H9 (cell line): ENCODE data around the gene CNN3. TPM values are rescaled to one million over a fixed set of nuclear protein-coding genes. Genes with fewer than 3 reads are reported as not detected.

Experiments used
- DNase-seq: peaks from one replicate; pipeline ENCODE4 v3.0.0-alpha.2; 2017
- H2AFZ ChIP-seq: one replicate; pipeline ENCODE4 v1.6.1; 2013; ENCODE audit warnings: mild to moderate bottlenecking, low read length, control low read depth, moderate library complexity
- H2AK5ac ChIP-seq: 2 replicates; pipeline ENCODE4 v1.6.1; 2013; ENCODE audit warnings: low read length, control low read depth, mixed read lengths; ENCODE audit not compliant: insufficient read length
- H2BK120ac ChIP-seq: one replicate; pipeline ENCODE4 v1.6.1; 2013; ENCODE audit warnings: low read depth, mild to moderate bottlenecking, low read length, control low read depth, inconsistent platforms; ENCODE audit not compliant: poor library complexity, severe bottlenecking
- H2BK12ac ChIP-seq: 2 replicates; pipeline ENCODE4 v1.6.1; 2013; ENCODE audit warnings: low read length, control low read depth, mixed read lengths, low read depth; ENCODE audit not compliant: insufficient read length
- H2BK15ac ChIP-seq: 2 replicates; pipeline ENCODE4 v1.6.1; 2013; ENCODE audit warnings: low read depth, low read length, control low read depth
- H2BK20ac ChIP-seq: one replicate; pipeline ENCODE4 v1.6.1; 2013; ENCODE audit warnings: low read depth, mild to moderate bottlenecking, low read length, control low read depth, inconsistent platforms; ENCODE audit not compliant: poor library complexity, severe bottlenecking
- H2BK5ac ChIP-seq: 2 replicates; pipeline ENCODE4 v1.6.1; 2013; ENCODE audit warnings: low read length, control low read depth, mixed read lengths; ENCODE audit not compliant: insufficient read length
- H3K14ac ChIP-seq: 2 replicates; pipeline ENCODE4 v1.6.1; 2013; ENCODE audit warnings: low read length, control low read depth; ENCODE audit not compliant: insufficient read depth
- H3K18ac ChIP-seq: 2 replicates; pipeline ENCODE4 v1.6.1; 2013; ENCODE audit warnings: low read depth, mild to moderate bottlenecking, mixed read lengths, low read length, control low read depth; ENCODE audit not compliant: insufficient read length
- H3K23ac ChIP-seq: 2 replicates; pipeline ENCODE4 v1.6.1; 2013; ENCODE audit warnings: low read length, control low read depth, mixed read lengths, low read depth; ENCODE audit not compliant: insufficient read length
- H3K23me2 ChIP-seq: 2 replicates; pipeline ENCODE4 v1.6.1; 2013; ENCODE audit warnings: low read depth, mild to moderate bottlenecking, mixed read lengths, low read length, control low read depth; ENCODE audit not compliant: insufficient read length, poor library complexity, severe bottlenecking
- H3K27ac ChIP-seq: 2 replicates; pipeline ENCODE4 v1.5.1; 2013; ENCODE audit warnings: low read length, control low read depth, mixed read lengths, low read depth; ENCODE audit not compliant: insufficient read length
- H3K27me3 ChIP-seq: 2 replicates; pipeline ENCODE4 v1.6.1; 2013; ENCODE audit warnings: low read length, control low read depth, inconsistent platforms; ENCODE audit not compliant: insufficient read depth
- H3K4ac ChIP-seq: 2 replicates; pipeline ENCODE4 v1.6.1; 2013; ENCODE audit warnings: low read depth, mild to moderate bottlenecking, control low read depth, inconsistent platforms, low read length, moderate library complexity
- H3K4me1 ChIP-seq: 2 replicates; pipeline ENCODE4 v1.6.1; 2013; ENCODE audit warnings: low read length, control low read depth, inconsistent platforms; ENCODE audit not compliant: insufficient read depth
- H3K4me2 ChIP-seq: 2 replicates; pipeline ENCODE4 v1.6.1; 2013; ENCODE audit warnings: low read length, control low read depth, mixed read lengths; ENCODE audit not compliant: insufficient read length, insufficient read depth
- H3K56ac ChIP-seq: 2 replicates; pipeline ENCODE4 v1.6.1; 2013; ENCODE audit warnings: low read depth, mild to moderate bottlenecking, mixed read lengths, low read length, control low read depth; ENCODE audit not compliant: insufficient read length
- H3K79me1 ChIP-seq: 2 replicates; pipeline ENCODE4 v1.6.1; 2013; ENCODE audit warnings: low read depth, mild to moderate bottlenecking, moderate library complexity, low read length, control low read depth, inconsistent platforms; ENCODE audit not compliant: insufficient read depth, poor library complexity, severe bottlenecking
- H3K79me2 ChIP-seq: 2 replicates; pipeline ENCODE4 v1.6.1; 2013; ENCODE audit warnings: low read length, control low read depth, inconsistent platforms; ENCODE audit not compliant: insufficient read depth
- H3K9ac ChIP-seq: 2 replicates; pipeline ENCODE4 v1.6.1; 2013; ENCODE audit warnings: low read length, control low read depth, mixed read lengths; ENCODE audit not compliant: insufficient read length; ENCODE audit errors: extremely low read depth
- H3K9me3 ChIP-seq: one replicate; pipeline ENCODE4 v1.6.1; 2013; ENCODE audit warnings: low read depth, low read length, inconsistent platforms; ENCODE audit not compliant: control insufficient read depth
- H3T11ph ChIP-seq: one replicate; pipeline ENCODE4 v1.6.1; 2013; ENCODE audit warnings: mild to moderate bottlenecking, low read length, control low read depth, inconsistent platforms
- H4K20me1 ChIP-seq: one replicate; pipeline ENCODE4 v1.6.1; 2013; ENCODE audit not compliant: control insufficient read depth, insufficient read length, insufficient read depth
- H4K5ac ChIP-seq: 2 replicates; pipeline ENCODE4 v1.6.1; 2013; ENCODE audit warnings: low read depth, mild to moderate bottlenecking, mixed read lengths, low read length, control low read depth; ENCODE audit not compliant: insufficient read length
- H4K8ac ChIP-seq: replicated peaks from 2 replicates; pipeline ENCODE4 v1.6.1; 2013; ENCODE audit warnings: low read length, control low read depth, mixed read lengths, low read depth; ENCODE audit not compliant: insufficient read length
- H4K91ac ChIP-seq: 2 replicates; pipeline ENCODE4 v1.6.1; 2013; ENCODE audit warnings: low read depth, mild to moderate bottlenecking, moderate library complexity, mixed read lengths, low read length, control low read depth; ENCODE audit not compliant: insufficient read length
- H3K27ac Mint-ChIP-seq, 3 experiments: 2 replicates in 2 of 3; 3 replicates in 1 of 3; pipeline ENCODE4 v1.8.0; 2020 to 2021; ENCODE audit warnings: mixed read lengths in 3 of 3, mild to moderate bottlenecking in 1 of 3, moderate library complexity in 1 of 3
- H3K27me3 Mint-ChIP-seq: 2 replicates; pipeline ENCODE4 v1.8.0; 2021; ENCODE audit warnings: low read depth, mild to moderate bottlenecking, moderate library complexity, mixed read lengths
- H3K36me3 Mint-ChIP-seq, 3 experiments: 2 replicates in 2 of 3; 3 replicates in 1 of 3; pipeline ENCODE4 v1.8.0; 2020 to 2021; ENCODE audit warnings: low read depth in 3 of 3, mixed read lengths in 3 of 3; ENCODE audit not compliant: insufficient read depth in 1 of 3
- H3K4me1 Mint-ChIP-seq, 2 experiments: 2 replicates each; pipeline ENCODE4 v1.8.0; 2020; ENCODE audit warnings: mixed read lengths in 2 of 2
- H3K4me3 Mint-ChIP-seq, 2 experiments: 2 replicates in 1 of 2; 3 replicates in 1 of 2; pipeline ENCODE4 v1.8.0; 2020 to 2021; ENCODE audit warnings: mild to moderate bottlenecking in 2 of 2, mixed read lengths in 2 of 2, moderate library complexity in 1 of 2
- H3K9me3 Mint-ChIP-seq, 2 experiments: 2 replicates in 1 of 2; 3 replicates in 1 of 2; pipeline ENCODE4 v1.8.0; 2020; ENCODE audit warnings: mild to moderate bottlenecking in 2 of 2, mixed read lengths in 2 of 2, moderate library complexity in 1 of 2
- WGBS: extraction: QIAGEN DNeasy Blood & Tissue Kit; methylation state at CpG from one replicate; pipeline ENCODE4 v1.1.7; 2013; ENCODE audit warnings: missing lambda C conversion rate, low lambda C conversion rate, mixed read lengths; ENCODE audit not compliant: insufficient read length; ENCODE audit errors: extremely low coverage; 5-methylcytosine and 5-hydroxymethylcytosine counted together
- total RNA-seq: library from RNA; stranded (reverse); gene quantifications from 2 replicates; pipeline ENCODE4 v1.2.1, GENCODE V29; 2021
- TF ChIP-seq, protein P1 (sequence below): fragments of 200-600 bp; sonication (generic); conservative IDR thresholded peaks from 3 replicates; pipeline ENCODE4 v1.8.0; 2021; ENCODE audit warnings: antibody characterized with exemption, mild to moderate bottlenecking

CNN3 gene
- total RNA-seq, 1 experiment from 2014 or later = 279 TPM

DNA sequence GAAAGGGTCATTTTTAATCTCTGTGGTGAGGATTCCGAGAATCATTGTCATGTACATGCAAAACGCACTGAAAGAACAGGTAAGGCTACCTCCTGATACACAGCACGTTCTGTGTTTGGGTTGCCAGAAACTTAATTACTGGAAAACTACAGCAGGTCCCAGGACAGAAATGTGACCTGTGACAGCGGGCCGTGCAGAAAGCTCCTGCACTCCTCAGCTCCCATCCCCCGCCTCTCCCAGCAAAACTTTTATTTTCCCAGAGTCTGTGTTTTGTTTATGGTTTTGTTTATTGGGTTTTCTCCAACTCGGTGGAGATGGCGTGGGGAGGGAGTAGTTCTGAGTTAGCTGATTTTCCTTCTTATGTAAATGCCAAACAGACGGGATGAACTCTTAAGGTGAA, 62.1 kb downstream of the CNN3 start:
- H3K36me3 Mint-ChIP-seq = no peaks in the 10 kb centered on the region
- Histone ChIP-seq H3K79me1 (no peaks in the 10 kb centered on the region), H4K20me1 (no peaks in the 10 kb centered on the region), H3K9ac (no peak overlapping the region), H2BK5ac (no peak overlapping the region), H3K18ac (no peak overlapping the region), H2AK5ac (no peak overlapping the region), H3K79me2 (no peaks in the 10 kb centered on the region), H2BK12ac (no peak overlapping the region), H2BK20ac (no peak overlapping the region), H2BK120ac (no peak overlapping the region), H3K4me1 (peaks cover 20% of the 10 kb centered on the region; the same call in 1 of the 2 replicates), H4K5ac (no peak overlapping the region), H3K27ac (no peak overlapping the region), H3K56ac (no peak overlapping the region), H4K91ac (no peak overlapping the region), H3K4ac (no peak overlapping the region), H3K23ac (no peak overlapping the region), H3K4me2 (peak overlapping the region; percentile 30), H3K27me3 (no peaks in the 10 kb centered on the region), H2AFZ (no peak overlapping the region), H3T11ph (no peak overlapping the region), H3K14ac (no peak overlapping the region), H3K9me3 (no peaks in the 10 kb centered on the region), H2BK15ac (no peak overlapping the region), H4K8ac (no peak overlapping the region), H3K23me2 (no peaks in the 10 kb centered on the region)
- H3K4me3 Mint-ChIP-seq = 0 out of 5 replicates have a peak overlapping the region, but pooled peaks of 1 of the 2 experiments have one; percentile 7
- no peaks in the 10 kb centered on the region for H3K27me3 Mint-ChIP-seq
- peaks cover 61 to 64% of the 10 kb centered on the region in 2 experiments for H3K4me1 Mint-ChIP-seq
- TF ChIP-seq, protein P1, sequence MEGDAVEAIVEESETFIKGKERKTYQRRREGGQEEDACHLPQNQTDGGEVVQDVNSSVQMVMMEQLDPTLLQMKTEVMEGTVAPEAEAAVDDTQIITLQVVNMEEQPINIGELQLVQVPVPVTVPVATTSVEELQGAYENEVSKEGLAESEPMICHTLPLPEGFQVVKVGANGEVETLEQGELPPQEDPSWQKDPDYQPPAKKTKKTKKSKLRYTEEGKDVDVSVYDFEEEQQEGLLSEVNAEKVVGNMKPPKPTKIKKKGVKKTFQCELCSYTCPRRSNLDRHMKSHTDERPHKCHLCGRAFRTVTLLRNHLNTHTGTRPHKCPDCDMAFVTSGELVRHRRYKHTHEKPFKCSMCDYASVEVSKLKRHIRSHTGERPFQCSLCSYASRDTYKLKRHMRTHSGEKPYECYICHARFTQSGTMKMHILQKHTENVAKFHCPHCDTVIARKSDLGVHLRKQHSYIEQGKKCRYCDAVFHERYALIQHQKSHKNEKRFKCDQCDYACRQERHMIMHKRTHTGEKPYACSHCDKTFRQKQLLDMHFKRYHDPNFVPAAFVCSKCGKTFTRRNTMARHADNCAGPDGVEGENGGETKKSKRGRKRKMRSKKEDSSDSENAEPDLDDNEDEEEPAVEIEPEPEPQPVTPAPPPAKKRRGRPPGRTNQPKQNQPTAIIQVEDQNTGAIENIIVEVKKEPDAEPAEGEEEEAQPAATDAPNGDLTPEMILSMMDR = no peak
- H3K9me3 Mint-ChIP-seq = no peaks in the 10 kb centered on the region
- no peak for DNase-seq
- H3K27ac Mint-ChIP-seq = no peak overlapping the region; a peak in 1 of 7 replicates
- WGBS = no CpG with 5 or more reads among the region's 9 CpGs
